Measurements from ENCODE around the gene KIF1B. TPM values are rescaled to one million over a fixed set of nuclear protein-coding genes. Genes with fewer than 3 reads are reported as not detected.
"Not testable (repeated sequence)": the region's sequence is repeated elsewhere in the genome, so short reads cannot be mapped to it uniquely, and the experiment has no call there.

KIF1B gene
- total RNA-seq, 1 experiment from 2014 or later, result 27.8 TPM

DNA sequence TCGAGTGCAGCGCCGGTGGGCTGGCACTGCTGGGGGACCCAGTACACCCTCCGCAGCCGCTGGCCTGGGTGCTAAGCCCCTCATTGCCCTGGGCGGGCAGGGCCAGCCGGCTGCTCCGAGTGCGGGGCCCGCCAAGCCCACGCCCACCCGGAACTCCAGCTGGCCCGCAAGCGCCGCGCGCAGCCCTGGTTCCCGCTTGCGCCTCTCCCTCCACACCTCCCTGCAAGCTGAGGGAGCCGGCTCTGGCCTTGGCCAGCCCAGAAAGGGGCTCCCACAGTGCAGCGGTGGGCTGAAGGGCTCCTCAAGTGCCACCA is 216.1 kb downstream of the KIF1B start:
- DNase-seq (ENCODE audit: low read depth), result not testable (repeated sequence)

DNA sequence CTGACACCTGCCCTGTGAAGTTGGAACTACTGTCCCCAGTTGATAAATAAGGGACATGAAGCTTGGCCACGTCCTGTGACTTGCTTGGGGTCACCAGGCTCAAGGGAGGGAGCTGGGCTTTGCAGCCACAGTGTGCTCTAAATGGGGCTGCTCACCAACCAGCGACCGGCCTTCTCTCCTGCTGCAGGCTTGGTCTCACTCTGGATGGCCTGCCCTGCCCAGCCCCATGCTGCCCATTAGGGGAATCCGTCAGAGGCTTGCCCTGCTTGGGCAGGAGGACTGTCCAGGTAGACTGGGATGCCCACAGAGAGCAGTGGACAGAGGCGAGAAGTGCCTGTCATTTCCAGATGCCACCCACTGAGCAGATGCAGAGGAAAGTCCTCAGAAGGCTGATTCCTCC is 218.6 kb downstream of the KIF1B start:
- no peak for DNase-seq (ENCODE audit: low read depth)

DNA sequence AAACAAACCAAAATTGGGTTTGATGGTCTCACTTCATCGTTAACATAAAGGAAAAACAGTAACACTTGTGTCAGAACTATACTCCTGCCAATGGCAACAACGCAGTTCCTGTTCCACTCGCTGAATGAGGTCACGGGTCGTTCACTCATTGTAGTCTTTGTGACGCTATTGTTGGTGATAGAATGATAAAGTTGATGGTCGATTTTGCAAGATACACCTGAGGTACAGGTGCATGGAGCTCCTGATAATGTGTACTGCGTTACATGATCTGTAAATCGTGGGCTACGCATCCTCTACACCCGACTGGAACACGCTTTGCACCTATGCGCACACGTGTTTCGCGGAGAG is 219.5 kb downstream of the KIF1B start:
- DNase-seq (ENCODE audit: low read depth), result no peak

DNA sequence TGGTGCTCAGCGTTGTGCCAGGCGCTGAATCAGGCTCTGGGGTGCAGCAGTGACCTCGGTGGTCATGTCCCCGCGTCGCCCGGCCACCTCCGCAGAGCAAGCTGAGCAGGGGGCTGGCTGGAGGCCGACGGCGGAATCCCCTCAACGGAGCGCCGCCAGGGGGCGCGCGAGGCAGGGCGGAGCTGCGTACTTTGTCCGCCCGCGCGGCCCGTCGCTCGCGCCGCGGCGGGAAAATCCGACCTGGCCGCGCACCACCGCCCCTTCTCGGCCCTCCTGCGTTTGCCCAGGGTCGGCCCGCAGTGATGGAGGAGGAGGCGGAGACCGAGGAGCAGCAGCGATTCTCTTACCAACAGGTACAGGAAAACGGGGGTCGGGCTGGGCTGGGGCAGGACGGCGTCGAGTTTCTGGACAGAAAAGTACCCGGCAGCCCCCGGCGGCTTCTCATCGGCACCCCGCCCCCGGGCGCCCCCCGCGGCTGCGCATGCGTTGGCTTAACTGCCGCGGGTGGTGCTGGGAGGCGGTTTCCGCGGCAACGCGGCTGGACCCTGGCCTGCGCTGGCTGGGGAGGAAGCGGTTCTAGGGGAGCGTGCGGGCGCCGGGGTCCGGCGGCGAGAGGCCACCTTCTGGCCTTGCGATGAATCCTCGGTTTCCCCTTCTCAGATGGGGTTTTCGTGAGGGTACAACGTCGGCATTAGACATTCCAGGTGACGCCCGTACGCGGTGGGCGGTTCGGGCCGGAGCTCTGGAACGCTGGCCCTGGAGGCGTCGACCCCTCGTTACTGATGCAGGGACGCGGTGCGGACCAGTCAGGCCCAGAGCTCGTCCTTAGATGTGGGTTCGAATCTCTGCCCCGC is 220.1 kb downstream of the KIF1B start, which contains the start of gene CENPS:
CENPS (plus strand) TSS at position 218 of the 854 bp plus-strand sequence; CDS start at position 303, 85 bp downstream.
- DNase-seq (ENCODE audit: low read depth), result peak; percentile 86

Other genes with a start within 250 kb of the KIF1B start
- 1.5 TPM in 1 of 2 replicates, not detected in the other for gene RBP7, start 213.3 kb upstream of the KIF1B start, total RNA-seq (2014; rRNA removed; shearing (Covaris generic))
- gene UBE4B, start 177.6 kb upstream of the KIF1B start, total RNA-seq (2014; rRNA removed; shearing (Covaris generic)), result 24.4 and 27.2 TPM in 2 replicates
- 37.1 and 62.3 TPM in 2 replicates for gene PGD, start 188.5 kb downstream of the KIF1B start, total RNA-seq (2014; rRNA removed; shearing (Covaris generic))
- gene CENPS, start 219.9 kb downstream of the KIF1B start, total RNA-seq (2014; rRNA removed; shearing (Covaris generic)), result 16.1 and 21.2 TPM in 2 replicates
- not detected in 2 replicates for gene CORT, start 239.5 kb downstream of the KIF1B start, total RNA-seq (2014; rRNA removed; shearing (Covaris generic))

Data from M059J (cell line).